Mesenteric fat pad (tissue), 1 donor: Measurements from ENCODE around the gene BSPRY. TPM values are rescaled to one million over a fixed set of nuclear protein-coding genes. Genes with fewer than 3 reads are reported as not detected.
"Not testable (repeated sequence)": the region's sequence is repeated elsewhere in the genome, so short reads cannot be mapped to it uniquely, and the experiment has no call there.

Experiments used
- DNase-seq: peaks from one replicate; pipeline ENCODE4 v3.0.0-alpha.2; 2020; ENCODE audit warnings: low spot score
- total RNA-seq: library from RNA; stranded (reverse); fragmentation: NEBNext Ultra II Directional; extraction: Animal tissue kit (Norgen Biotek cat#: 25700); gene quantifications from one replicate; pipeline ENCODE4 v1.2.1, GENCODE V29; 2021
- donor health status: DM: yes; HTN: yes; CAD: no.

The BSPRY gene
- total RNA-seq, 1 donor from 2014 or later, result 0.19 TPM

GRCh38 chr9:113341712-113342410, 7.5 kb upstream of the BSPRY start:
- no peak for DNase-seq

- DNase-seq, result no peak
These were observed 5.6 kb upstream of the BSPRY start for GRCh38 chr9:113343732-113344231.

GRCh38 chr9:113345190-113345589, 4.2 kb upstream of the BSPRY start:
- no peak for DNase-seq

GRCh38 chr9:113345671-113346070, 3.7 kb upstream of the BSPRY start:
- DNase-seq, result no peak

- DNase-seq, result no peak
These were observed 904 bp upstream of the BSPRY start for GRCh38 chr9:113348437-113348836.

- DNase-seq, result no peak
These were observed 286 bp upstream of the BSPRY start for GRCh38 chr9:113349066-113349444.

- no peak for DNase-seq
These were observed 843 bp downstream of the BSPRY start for GRCh38 chr9:113350107-113350661.

- DNase-seq, result no peak
These were observed 1.6 kb downstream of the BSPRY start for GRCh38 chr9:113350937-113351336.

- no peak for DNase-seq
These were observed 2.7 kb downstream of the BSPRY start for GRCh38 chr9:113352006-113352405.

GRCh38 chr9:113352411-113352810, 3.1 kb downstream of the BSPRY start:
- no peak for DNase-seq

- no peak for DNase-seq
These were observed 5.8 kb downstream of the BSPRY start for GRCh38 chr9:113355040-113355596.

- peak; percentile 26 for DNase-seq
These were observed 7.4 kb downstream of the BSPRY start for GRCh38 chr9:113356686-113357292.

GRCh38 chr9:113359385-113359784, 10.0 kb downstream of the BSPRY start:
- peak; percentile 37 for DNase-seq

GRCh38 chr9:113360242-113360842, 11.0 kb downstream of the BSPRY start:
- peak; percentile 71 for DNase-seq

GRCh38 chr9:113361304-113362018, 12.1 kb downstream of the BSPRY start:
- DNase-seq, result peak; percentile 6

- no peak for DNase-seq
These were observed 14.0 kb downstream of the BSPRY start for GRCh38 chr9:113363336-113363735.

- no peak for DNase-seq
These were observed 15.6 kb downstream of the BSPRY start for GRCh38 chr9:113364951-113365350.

GRCh38 chr9:113365652-113366051, 16.3 kb downstream of the BSPRY start:
- not testable (repeated sequence) for DNase-seq

- DNase-seq, result no peak
These were observed 19.1 kb downstream of the BSPRY start for GRCh38 chr9:113368348-113368981.

GRCh38 chr9:113368982-113369854, 19.9 kb downstream of the BSPRY start:
- no peak for DNase-seq
